CD4-positive, alpha-beta T cell treated with Interleukin-15 for 4 hours (primary cell): ENCODE results near the gene ITIH1.

Source experiments
- DNase-seq: peaks from one replicate; pipeline ENCODE4 v3.0.0-alpha.2; 2020; ENCODE audit warnings: low spot score

The ITIH1 gene

GRCh38 chr3:52813810-52814209 lies 36.4 kb downstream of the ITIH1 start:
- DNase-seq, result no peak

GRCh38 chr3:52816199-52816598 lies 38.8 kb downstream of the ITIH1 start:
- no peak for DNase-seq

- DNase-seq, result no peak
These were observed 39.3 kb downstream of the ITIH1 start for GRCh38 chr3:52816654-52817053.

GRCh38 chr3:52817221-52817620 lies 39.8 kb downstream of the ITIH1 start:
- no peak for DNase-seq

- DNase-seq, result no peak
These were observed 40.5 kb downstream of the ITIH1 start for GRCh38 chr3:52817860-52818259.

- DNase-seq, result no peak
These were observed 42.5 kb downstream of the ITIH1 start for GRCh38 chr3:52819936-52820335.

GRCh38 chr3:52820736-52821135 lies 43.3 kb downstream of the ITIH1 start:
- DNase-seq, result no peak

- DNase-seq, result no peak
These were observed 45.0 kb downstream of the ITIH1 start for GRCh38 chr3:52822363-52822762.

- DNase-seq, result no peak
These were observed 46.6 kb downstream of the ITIH1 start for GRCh38 chr3:52824037-52824436.

- DNase-seq, result no peak
These were observed 50.0 kb downstream of the ITIH1 start for GRCh38 chr3:52827441-52827840.

GRCh38 chr3:52827866-52828376 lies 50.5 kb downstream of the ITIH1 start:
- DNase-seq, result no peak

GRCh38 chr3:52829482-52829881 lies 52.1 kb downstream of the ITIH1 start:
- DNase-seq, result no peak

- no peak for DNase-seq
These were observed 52.6 kb downstream of the ITIH1 start for GRCh38 chr3:52829906-52830463.

GRCh38 chr3:52830535-52831258 lies 53.3 kb downstream of the ITIH1 start, which contains the start of gene ITIH4:
TSS of gene ITIH4 (minus strand) at chr3:52830672. CDS start at chr3:52830642, 30 bp downstream.
- no peak for DNase-seq

GRCh38 chr3:52831500-52832301 lies 54.3 kb downstream of the ITIH1 start:
- no peak for DNase-seq

GRCh38 chr3:52833202-52833601 lies 55.8 kb downstream of the ITIH1 start:
- DNase-seq, result no peak

GRCh38 chr3:52834871-52835501 lies 57.6 kb downstream of the ITIH1 start, which contains the start of gene MUSTN1:
TSS of gene MUSTN1 (minus strand) at chr3:52835019. CDS start at chr3:52834948, 71 bp downstream.
- DNase-seq, result no peak

- no peak for DNase-seq
These were observed 58.5 kb downstream of the ITIH1 start for GRCh38 chr3:52835766-52836470.

- DNase-seq, result no peak
These were observed 59.1 kb downstream of the ITIH1 start for GRCh38 chr3:52836471-52836845.

GRCh38 chr3:52836986-52837385 lies 59.6 kb downstream of the ITIH1 start:
- DNase-seq, result no peak

GRCh38 chr3:52838561-52839267 lies 61.3 kb downstream of the ITIH1 start:
- DNase-seq, result no peak
